Testis (tissue), 2 donors: Measurements from ENCODE around the gene PARPBP.
"Not testable (repeated sequence)": the region's sequence is repeated elsewhere in the genome, so short reads cannot be mapped to it uniquely, and the experiment has no call there.

ENCODE experiments used
- CTCF ChIP-seq, 3 experiments: fragments of 450-650 bp in 2 of 3; fragments of 200-600 bp in 1 of 3; sonication (generic) in 1 of 3; IDR thresholded peaks; one replicate each; pipeline ENCODE4 v1.5.1; 2016 to 2019; ENCODE audit warnings: antibody characterized with exemption in 3 of 3, mild to moderate bottlenecking in 2 of 3, moderate library complexity in 1 of 3
- POLR2A ChIP-seq: fragments of 450-650 bp; IDR thresholded peaks from one replicate; pipeline ENCODE4 v1.6.1; 2017; ENCODE audit warnings: antibody characterized with exemption, mild to moderate bottlenecking, moderate library complexity

- TF ChIP-seq CTCF (IDR thresholded peaks at IDR 0.05); POLR2A: not testable (repeated sequence)
These were observed 27.1 kb downstream of the PARPBP start for GRCh38 chr12:102147062-102147587.
